ENCODE data around the gene BUB3. TPM values are rescaled to one million over a fixed set of nuclear protein-coding genes. Genes with fewer than 3 reads are reported as not detected.

BUB3 gene
- total and polyA plus RNA-seq, 2 of the 8 experiments (the other 6 are each of a cell fraction or from before 2014, with no cell fraction given): 183 to 207 TPM

DNA sequence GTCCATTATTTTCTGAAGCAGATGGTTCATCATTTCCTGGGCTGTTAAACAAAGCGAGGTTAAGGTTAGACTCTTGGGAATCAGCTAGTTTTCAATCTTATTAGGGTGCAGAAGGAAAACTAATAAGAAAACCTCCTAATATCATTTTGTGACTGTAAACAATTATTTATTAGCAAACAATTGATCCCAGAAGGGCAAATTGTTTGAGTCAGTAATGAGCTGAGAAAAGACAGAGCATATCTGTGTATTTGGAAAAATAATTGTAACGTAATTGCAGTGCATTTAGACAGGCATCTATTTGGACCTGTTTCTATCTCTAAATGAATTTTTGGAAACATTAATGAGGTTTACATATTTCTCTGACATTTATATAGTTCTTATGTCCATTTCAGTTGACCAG lies 10.1 kb downstream of the BUB3 start:
- no peak overlapping the region for H3K23ac ChIP-seq (ENCODE audit: insufficient read length)
- no peak overlapping the region for H3K4me3 ChIP-seq (ENCODE audit: extremely low read depth in 1 of 4, insufficient read depth in 2 of 4, low read depth in 3 of 4, low read length in 4 of 4)
- DNase-seq (ENCODE audit: low read depth in 1 of 2, low spot score in 2 of 2): no peak
- H4K8ac ChIP-seq (ENCODE audit: extremely low read depth, insufficient read depth, low read length): no peak overlapping the region
- H3K27me3 ChIP-seq (replicated peaks in 1 of 4; ENCODE audit: control insufficient read depth in 3 of 4, extremely low read depth in 1 of 4, insufficient read depth in 3 of 4, low read length in 3 of 4): no peaks in the 10 kb centered on the region
- H3K79me1 ChIP-seq (ENCODE audit: low read depth, low read length): peaks cover 2% of the 10 kb centered on the region; the same call in 1 of the 2 replicates
- H3K27ac ChIP-seq (ENCODE audit: low read depth, low read length): no peak overlapping the region
- H4K91ac ChIP-seq (replicated peaks; ENCODE audit: insufficient read length, low read length): no peak overlapping the region
- POLR2A ChIA-PET (ENCODE audit: partially characterized antibody): interaction anchor here (1.1 to 3.2 kb wide), 2 partner anchors 9 to 14 kb away, joined by 3 to 22 read pairs; partner anchors contain the start of gene BUB3
- H3K56ac ChIP-seq (replicated peaks; ENCODE audit: insufficient read length, low read depth, low read length): no peak overlapping the region
- CTCF ChIA-PET (ENCODE audit: partially characterized antibody): interaction anchor here (0.9 to 3.2 kb wide), 4 partner anchors 11 to 121 kb away, joined by 3 to 13 read pairs (median 8); no protein-coding TSS in a partner anchor
- H3K23me2 ChIP-seq (ENCODE audit: low read depth, low read length): no peaks in the 10 kb centered on the region
- no peak overlapping the region for H3K4ac ChIP-seq (replicated peaks; ENCODE audit: insufficient read length, low read depth, low read length)
- H2BK20ac ChIP-seq (ENCODE audit: low read length): no peak overlapping the region
- H3K4me1 ChIP-seq (replicated peaks in 1 of 4; ENCODE audit: control insufficient read depth in 3 of 4, insufficient read depth in 4 of 4, low read length in 3 of 4): no peaks in the 10 kb centered on the region
- H3K18ac ChIP-seq (ENCODE audit: extremely low read depth, low read length): no peak overlapping the region
- TF ChIP-seq MAX (IDR thresholded peaks at IDR 0.05) (no peak), ZNF274 (IDR thresholded peaks at IDR 0.05; ENCODE audit: borderline replicate concordance, extremely low read depth, low read length) (no peak), JUND (IDR thresholded peaks at IDR 0.05; ENCODE audit: low read length) (no peak)
- H2BK12ac ChIP-seq (ENCODE audit: low read depth, low read length): no peak overlapping the region
- H2BK5ac ChIP-seq (ENCODE audit: low read depth, low read length): no peak overlapping the region
- no peak overlapping the region for H2BK120ac ChIP-seq (replicated peaks; ENCODE audit: low read depth, low read length)
- H4K20me1 ChIP-seq (replicated peaks in 1 of 2; ENCODE audit: control insufficient read depth in 1 of 2, insufficient read depth in 2 of 2, low read length in 2 of 2): peaks cover 6 to 17% of the 10 kb centered on the region in 2 experiments
- H3K9me3 ChIP-seq (ENCODE audit: insufficient read depth in 2 of 2, low read depth in 1 of 2, low read length in 1 of 2): no peaks in the 10 kb centered on the region
- no peak overlapping the region for H3K9ac ChIP-seq (replicated peaks in 1 of 4; ENCODE audit: extremely low read depth in 1 of 4, low read depth in 3 of 4, low read length in 3 of 4)
- no peak overlapping the region for H3K4me2 ChIP-seq (ENCODE audit: insufficient read depth in 1 of 2, low read depth in 2 of 2, low read length in 2 of 2)
- no peak overlapping the region for H3K14ac ChIP-seq (ENCODE audit: insufficient read length)
- peaks cover 19 to 84% (median 51%) of the 10 kb centered on the region in 4 experiments for H3K36me3 ChIP-seq (ENCODE audit: control insufficient read depth in 2 of 4, insufficient read depth in 4 of 4, low read length in 3 of 4)
- no peak overlapping the region for H2AFZ ChIP-seq (ENCODE audit: low read length)
- no peak for FAIRE-seq
- 84% methylated on average over 2 of the region's 2 CpGs; no CpG with 5 or more reads in 1 of the 2 experiments for WGBS, 2 experiments (ENCODE audit: extremely low coverage in 1 of 2, insufficient coverage in 1 of 2, insufficient read length in 1 of 2, insufficient replicate concordance in 2 of 2, low coverage in 1 of 2, low lambda C conversion rate in 2 of 2, missing lambda C conversion rate in 1 of 2)
- no peak overlapping the region for H4K5ac ChIP-seq (ENCODE audit: insufficient read length, low read depth, low read length)
- peaks cover 0 to 68% of the 10 kb centered on the region in 2 experiments; a peak in 2 of 4 replicates for H3K79me2 ChIP-seq (ENCODE audit: control insufficient read depth in 1 of 2, insufficient read depth in 2 of 2, low read length in 2 of 2)
- no peak overlapping the region for H2AK5ac ChIP-seq (ENCODE audit: low read depth, low read length)
- no peak overlapping the region for H2BK15ac ChIP-seq (ENCODE audit: low read length)

Measured in H1 (cell line).